Measurements from ENCODE around the gene LLGL1.

DNA sequence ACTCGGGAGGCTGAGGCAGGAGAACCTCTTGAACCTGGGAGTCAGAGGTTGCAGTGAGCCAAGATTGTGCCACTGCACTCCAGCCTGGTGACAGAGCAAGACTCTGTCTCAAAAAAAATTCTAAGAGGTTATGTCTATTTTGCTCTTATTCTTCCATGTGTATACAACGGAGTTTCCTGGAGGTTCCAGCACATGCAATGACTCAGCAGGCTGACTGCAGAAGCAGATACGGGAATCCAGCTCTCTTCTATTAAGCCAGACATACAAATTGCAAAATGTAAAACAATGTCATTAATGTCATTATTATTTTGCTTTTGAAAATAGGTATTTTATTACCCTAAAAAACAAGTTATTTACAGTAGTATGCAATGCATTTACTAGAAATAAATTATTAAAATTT lies 53.4 kb downstream of the LLGL1 start:
- TF ChIP-seq, protein P1, sequence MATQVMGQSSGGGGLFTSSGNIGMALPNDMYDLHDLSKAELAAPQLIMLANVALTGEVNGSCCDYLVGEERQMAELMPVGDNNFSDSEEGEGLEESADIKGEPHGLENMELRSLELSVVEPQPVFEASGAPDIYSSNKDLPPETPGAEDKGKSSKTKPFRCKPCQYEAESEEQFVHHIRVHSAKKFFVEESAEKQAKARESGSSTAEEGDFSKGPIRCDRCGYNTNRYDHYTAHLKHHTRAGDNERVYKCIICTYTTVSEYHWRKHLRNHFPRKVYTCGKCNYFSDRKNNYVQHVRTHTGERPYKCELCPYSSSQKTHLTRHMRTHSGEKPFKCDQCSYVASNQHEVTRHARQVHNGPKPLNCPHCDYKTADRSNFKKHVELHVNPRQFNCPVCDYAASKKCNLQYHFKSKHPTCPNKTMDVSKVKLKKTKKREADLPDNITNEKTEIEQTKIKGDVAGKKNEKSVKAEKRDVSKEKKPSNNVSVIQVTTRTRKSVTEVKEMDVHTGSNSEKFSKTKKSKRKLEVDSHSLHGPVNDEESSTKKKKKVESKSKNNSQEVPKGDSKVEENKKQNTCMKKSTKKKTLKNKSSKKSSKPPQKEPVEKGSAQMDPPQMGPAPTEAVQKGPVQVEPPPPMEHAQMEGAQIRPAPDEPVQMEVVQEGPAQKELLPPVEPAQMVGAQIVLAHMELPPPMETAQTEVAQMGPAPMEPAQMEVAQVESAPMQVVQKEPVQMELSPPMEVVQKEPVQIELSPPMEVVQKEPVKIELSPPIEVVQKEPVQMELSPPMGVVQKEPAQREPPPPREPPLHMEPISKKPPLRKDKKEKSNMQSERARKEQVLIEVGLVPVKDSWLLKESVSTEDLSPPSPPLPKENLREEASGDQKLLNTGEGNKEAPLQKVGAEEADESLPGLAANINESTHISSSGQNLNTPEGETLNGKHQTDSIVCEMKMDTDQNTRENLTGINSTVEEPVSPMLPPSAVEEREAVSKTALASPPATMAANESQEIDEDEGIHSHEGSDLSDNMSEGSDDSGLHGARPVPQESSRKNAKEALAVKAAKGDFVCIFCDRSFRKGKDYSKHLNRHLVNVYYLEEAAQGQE (IDR thresholded peaks at IDR 0.05; ENCODE audit: insufficient read depth in 1 of 2, low read depth in 2 of 2, low read length in 2 of 2): no peak
- no peak for TF ChIP-seq TAF1 (IDR thresholded peaks at IDR 0.05; ENCODE audit: borderline replicate concordance, insufficient read depth, low read length)

All from PFSK-1 (cell line).